HG03565 (cell line): ENCODE results near the gene KLHL1.
"Not testable (repeated sequence)": the region's sequence is repeated elsewhere in the genome, so short reads cannot be mapped to it uniquely, and the experiment has no call there.

Source experiments
- ATAC-seq: cut with Tn5 transposase; IDR thresholded peaks from one replicate; pipeline ENCODE4 v1.9.1; 2021; ENCODE audit warnings: mild to moderate bottlenecking, moderate library complexity; ENCODE audit not compliant: unreplicated experiment

The KLHL1 gene, protein sequence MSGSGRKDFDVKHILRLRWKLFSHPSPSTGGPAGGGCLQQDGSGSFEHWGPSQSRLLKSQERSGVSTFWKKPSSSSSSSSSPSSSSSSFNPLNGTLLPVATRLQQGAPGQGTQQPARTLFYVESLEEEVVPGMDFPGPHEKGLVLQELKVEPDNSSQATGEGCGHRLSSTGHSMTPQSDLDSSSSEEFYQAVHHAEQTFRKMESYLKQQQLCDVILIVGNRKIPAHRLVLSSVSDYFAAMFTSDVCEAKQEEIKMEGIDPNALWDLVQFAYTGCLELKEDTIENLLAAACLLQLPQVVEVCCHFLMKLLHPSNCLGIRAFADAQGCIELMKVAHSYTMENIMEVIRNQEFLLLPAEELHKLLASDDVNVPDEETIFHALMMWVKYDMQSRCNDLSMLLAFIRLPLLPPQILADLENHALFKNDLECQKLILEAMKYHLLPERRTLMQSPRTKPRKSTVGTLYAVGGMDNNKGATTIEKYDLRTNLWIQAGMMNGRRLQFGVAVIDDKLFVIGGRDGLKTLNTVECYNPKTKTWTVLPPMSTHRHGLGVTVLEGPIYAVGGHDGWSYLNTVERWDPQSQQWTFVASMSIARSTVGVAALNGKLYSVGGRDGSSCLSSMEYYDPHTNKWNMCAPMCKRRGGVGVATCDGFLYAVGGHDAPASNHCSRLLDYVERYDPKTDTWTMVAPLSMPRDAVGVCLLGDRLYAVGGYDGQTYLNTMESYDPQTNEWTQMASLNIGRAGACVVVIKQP

DNA sequence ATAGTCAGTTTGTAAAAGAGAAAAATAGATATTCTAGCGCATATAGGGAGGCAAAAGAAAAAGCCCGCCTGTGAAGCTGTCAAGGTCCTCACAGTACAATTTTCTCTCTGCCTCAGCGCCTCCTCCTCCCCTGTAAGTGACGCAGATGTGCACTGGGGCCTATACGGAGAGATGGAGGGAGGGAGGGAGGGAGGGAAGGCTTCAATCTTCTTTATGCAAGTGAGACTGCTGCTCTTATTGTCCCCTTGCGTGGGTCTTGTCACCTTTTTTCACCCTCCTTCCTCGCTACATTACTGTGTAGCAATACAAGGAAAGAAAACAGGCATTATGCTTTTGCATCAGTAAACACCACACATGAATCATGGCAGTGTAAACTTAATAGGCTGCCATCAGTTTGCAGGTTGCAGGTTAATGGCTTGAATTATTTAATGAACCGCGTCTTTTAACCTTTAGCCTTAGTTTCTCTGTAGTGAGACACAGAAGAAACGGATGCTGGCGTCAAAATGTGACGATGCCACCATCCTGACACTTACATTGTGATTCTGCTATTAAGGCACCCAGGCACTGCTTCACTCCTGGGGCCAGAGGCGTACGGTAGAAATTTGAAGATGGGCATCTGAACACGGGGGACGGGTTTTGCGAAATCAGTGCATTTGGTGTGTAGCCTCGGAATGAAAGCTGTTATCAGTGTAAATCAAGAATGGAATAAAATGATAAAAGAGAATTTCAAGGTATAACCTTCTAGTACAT, at the start of gene KLHL1:
TSS of gene KLHL1 (minus strand) at position 97 of the 750 bp plus-strand sequence. CDS start 753 bp downstream, outside the sequence.
- no peak for ATAC-seq

DNA sequence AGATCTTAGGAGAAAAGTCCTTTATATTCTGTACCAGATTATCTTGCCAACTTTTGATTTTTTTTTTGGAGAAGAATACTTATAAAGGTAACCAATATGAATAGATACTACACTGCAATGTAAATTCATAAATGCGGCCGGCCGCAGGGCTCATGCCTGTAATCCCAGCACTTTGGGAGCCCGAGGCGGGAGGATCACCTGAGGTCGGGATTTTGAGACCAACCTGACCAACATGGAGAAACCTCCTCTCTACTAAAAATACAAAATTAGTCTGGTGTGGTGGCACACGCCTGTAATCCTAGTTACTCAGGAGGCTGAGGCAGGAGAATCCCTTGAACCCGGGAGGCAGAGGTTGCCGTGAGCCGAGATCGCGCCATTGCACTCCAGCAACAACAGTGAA, 34.4 kb upstream of the KLHL1 start:
- ATAC-seq = not testable (repeated sequence)

DNA sequence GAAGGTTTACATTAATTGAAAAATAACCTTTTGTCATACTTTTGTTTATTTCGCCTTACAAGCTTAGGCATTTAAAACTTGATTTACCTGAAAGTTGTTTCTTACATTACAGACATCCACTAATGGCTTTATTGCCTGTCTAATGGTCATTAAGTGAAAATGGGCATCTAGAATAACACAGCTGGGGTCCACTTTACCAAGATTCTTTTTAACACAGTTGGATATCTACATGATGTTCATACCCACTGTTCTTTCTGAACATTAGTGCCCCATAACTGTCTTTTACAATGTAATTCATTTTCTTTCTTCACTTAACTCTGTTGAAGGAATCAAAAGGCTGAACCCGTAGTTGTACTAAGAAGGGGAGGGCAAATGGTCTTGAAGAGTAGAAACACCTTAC, 19.8 kb upstream of the KLHL1 start:
- no peak for ATAC-seq

DNA sequence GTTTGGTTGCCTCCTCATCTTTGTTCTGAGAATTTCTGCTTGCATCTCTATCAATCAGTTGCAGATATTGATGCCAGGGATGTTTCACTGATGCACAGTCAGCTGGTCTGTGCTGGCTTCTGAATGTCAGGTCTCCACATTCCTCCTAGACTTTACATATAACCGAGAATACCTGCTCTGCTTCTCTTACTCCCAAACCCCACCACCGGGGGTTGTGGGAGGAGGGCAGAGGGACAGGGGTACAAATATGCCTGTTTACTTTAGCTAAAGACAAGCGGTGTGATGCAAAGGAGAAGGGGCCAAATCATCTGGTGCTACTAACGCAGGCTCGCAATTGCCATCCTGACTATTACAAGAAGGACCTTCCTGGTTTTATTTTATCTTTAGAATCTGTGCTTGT, 17.4 kb upstream of the KLHL1 start:
- ATAC-seq = no peak

DNA sequence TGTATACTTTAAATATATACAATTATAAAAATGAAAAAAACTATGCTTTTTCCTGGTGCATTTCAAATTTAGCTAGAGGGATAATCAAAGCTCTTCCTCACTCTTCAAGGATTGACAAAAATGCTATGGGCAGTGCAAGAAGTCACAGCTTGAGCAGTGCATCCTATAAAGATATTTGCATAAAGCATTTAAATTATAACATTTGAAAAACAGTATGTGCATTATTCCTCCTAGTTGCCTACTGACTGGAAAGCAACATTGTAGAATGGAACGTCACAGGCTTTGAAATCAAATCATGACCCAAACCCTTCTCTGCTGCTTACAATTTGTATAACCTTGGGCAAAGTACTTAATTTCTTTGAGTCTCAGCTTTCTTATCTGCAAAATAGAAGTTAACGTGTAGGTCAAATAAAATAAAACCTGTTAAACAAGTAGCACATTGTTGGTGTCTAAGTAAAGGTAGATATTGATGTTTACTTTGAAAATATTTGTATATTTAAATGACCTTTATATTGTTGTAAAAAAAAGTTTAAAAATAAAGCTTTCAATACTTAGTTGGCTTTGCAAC, 9.2 kb upstream of the KLHL1 start:
- no peak for ATAC-seq

DNA sequence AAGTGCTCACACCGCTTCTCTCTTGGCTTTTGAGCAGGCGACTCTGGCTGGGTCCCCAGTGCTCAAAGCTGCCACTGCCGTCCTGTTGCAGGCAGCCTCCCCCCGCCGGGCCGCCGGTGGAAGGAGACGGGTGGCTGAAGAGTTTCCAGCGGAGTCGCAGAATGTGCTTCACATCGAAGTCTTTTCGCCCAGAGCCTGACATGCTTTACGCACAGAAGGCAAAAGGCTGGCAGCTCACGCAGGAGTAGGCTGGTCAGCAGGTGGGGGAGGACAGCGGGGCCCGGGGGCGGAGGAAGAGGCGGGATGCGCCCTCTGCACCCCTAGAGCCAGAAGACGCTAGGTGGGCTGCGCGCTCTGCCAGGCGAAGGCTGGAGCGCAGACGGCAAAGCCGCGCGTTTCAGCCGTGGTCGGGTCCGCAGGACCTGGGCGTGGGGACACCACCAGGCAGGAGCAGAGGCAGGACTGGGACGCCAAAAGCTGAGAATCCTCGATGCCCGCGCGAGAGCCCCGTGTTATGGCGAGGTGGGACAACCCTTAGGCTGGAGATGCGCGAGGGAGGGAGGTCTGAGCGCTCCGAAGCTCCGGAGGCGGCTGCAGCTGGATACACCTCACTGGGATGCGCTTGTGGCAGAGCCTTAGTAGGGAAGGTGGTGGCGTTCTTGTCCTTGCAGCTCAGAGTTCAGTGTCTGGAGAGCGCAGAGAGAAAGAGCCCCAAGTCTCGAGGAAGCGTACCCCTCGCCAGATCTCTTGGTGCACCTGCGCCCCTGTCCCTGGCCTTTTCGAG, 562 bp downstream of the KLHL1 start, which contains the start of gene ATXN8OS:
TSS of gene ATXN8OS (plus strand) at position 329 of the 784 bp plus-strand sequence.
- ATAC-seq = no peak

DNA sequence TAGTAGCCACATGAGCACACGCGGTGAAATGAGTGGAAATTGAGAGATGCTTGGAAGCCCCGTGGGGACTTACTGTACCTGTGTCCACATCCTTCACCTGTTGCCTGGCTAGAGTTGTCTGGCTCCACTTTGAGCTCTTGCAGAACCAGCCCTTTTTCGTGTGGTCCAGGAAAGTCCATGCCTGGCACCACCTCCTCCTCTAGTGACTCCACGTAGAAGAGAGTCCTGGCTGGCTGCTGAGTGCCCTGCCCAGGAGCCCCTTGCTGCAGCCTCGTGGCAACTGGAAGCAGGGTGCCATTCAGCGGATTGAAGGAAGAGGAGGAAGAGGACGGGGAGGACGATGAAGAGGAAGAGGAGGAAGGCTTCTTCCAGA, 1.1 kb downstream of the KLHL1 start:
- no peak for ATAC-seq

DNA sequence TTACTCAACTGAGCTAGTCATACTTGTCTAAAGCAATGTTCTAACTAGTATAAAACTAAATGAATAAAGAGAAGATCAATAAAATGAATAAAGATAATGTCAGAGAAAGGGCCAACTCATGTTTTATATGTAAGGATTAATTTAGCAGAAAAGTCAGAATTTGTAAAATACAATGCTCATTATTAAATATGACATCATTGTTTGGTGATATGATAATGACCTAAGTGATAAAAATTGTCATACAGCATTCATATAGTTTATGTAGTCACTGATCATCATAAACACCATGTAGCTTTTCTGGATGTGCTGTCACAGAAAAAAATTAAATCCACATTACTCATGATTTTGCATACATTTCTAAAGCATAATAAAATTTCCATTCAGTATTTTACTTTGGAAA, 3.8 kb downstream of the KLHL1 start:
- ATAC-seq = no peak

DNA sequence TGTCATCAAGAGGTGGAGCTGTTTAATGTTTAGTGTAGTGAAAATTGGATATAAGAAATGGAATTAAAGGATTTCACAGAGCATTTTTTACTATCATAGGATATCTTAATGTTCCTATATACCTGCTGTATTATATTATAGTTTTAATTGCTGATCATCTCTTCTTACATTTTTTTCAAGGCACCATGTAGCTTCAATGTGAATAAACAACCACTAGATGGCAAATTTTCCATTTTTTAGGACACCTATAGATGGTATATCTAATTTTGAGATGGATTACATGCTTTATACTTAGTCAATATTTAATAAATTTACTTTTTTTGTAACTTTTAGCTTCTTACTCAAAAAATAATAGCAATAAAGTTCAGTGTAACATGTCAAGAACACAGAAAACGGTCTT, 9.6 kb downstream of the KLHL1 start:
- ATAC-seq = peak; percentile 41

DNA sequence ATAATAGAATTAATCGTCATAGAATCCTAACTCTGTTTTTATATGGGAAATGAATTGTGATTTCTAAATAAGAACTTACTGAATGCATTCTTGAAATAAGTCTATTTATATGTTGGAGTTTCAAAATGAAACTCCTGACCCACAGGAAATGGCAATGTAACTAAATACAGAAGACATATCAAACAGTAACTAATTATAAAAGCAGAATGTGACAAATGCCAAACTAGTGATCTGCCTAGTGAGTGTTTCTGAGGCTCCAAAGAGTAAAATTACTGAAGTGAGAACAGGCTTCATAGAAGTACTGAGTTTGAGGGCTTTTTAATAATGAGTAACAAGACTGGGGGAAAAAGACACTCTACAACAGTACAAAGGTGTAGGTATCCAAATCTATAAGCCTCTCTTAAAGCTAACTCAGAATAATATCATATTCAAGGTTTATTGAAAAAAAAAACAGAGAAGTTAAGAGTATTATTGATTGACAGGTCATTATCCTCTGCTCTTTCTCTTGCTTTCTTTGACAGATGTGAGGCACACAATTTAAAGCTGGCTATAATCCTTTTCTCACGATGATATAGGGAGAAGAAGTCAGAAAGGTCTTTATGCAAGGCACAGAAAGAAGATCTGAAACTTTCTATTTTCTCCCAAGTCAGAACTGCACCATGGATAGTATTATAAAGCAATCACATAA, 18.1 kb downstream of the KLHL1 start:
- ATAC-seq = peak; percentile 58

DNA sequence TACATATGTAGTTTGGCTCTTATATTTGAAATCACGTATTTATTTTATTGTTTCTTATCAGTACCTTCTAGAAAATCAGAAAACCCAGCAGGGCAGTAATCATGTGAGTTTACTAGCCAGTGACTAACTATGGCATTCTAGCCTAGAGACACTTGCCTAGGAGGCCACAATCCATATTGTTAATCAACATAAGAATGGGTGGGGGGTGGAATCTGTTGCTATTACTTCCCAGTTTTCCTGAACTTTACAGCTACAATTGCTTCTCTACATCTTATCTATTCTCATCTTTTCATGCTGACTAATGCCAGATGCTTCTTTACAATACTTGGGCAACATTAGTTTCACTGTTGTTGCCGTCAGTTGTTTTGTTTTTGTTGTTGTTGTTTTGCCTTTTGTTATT, 19.3 kb downstream of the KLHL1 start:
- no peak for ATAC-seq

DNA sequence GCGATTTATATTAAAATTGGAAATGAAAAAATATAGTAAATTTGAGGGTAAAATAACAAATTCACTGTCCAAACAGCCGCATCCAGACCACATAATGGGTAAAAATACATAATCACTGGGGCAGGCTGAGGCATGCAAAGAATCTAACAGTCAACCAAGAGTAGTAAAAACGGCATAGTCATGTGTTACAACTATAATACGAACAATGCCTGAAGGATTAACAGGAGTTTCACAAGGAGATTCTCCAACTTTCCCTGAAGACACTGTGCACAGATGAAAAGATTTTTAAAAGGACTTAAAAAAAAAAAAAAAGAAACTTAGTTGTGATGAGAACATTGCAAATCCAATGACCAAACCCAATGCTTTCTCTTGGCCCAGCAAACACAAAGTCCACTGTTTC, 21.0 kb downstream of the KLHL1 start:
- no peak for ATAC-seq

DNA sequence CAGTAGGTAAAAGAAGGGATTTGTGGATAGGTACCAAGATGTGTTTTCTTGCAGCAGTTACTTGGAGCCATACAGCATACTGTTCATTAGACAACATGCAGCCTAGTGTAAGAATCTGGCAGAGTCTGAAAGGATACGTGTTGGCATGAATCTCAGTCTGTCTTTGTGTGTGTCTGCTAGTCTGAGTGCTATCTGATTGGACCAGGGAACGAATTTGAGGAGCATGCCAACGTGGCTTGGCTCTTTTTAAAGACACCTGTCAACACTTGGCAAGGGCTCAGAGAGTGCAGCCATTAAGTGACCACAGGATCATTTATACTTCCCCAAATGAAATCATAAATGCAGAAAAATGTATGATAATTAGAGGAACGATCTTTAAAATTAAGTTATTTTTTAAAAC, 28.2 kb downstream of the KLHL1 start:
- ATAC-seq = no peak

DNA sequence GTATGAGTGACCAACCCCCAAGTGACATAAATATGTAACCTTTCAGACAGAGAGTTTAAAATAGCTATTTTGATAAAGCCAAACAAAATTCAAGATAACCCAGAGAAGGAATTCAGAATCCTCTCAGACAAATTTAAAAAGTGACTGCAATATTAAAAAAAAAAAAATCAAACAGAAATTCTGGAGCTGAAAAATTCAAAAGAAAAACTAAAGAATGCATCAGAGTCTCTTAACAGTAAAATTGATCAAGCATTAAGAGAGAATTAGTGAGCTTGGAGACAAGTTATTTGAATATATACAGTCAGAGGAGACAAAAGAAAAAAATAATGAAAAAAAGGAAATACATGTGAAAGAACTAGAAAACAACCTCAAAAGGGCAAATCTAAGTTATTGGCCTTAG, 53.7 kb downstream of the KLHL1 start:
- no peak for ATAC-seq

DNA sequence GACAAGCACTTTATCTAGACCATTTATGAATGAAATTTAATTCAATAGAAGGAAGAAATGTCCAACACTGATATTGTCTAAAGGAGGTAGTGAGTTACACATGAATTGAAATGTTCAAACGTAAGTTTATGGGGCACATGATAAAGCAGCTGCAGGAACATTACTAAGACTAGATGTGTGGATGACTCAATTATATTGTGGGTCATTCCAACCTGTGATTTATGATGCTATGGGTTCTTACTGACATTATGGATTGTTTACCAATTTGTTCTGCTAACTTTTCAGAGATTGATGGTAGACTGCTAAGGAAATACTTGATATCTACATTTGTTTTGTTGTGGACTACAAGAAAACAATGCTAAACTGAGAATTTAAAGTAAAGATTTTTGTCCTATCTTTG, 56.7 kb downstream of the KLHL1 start:
- no peak for ATAC-seq

DNA sequence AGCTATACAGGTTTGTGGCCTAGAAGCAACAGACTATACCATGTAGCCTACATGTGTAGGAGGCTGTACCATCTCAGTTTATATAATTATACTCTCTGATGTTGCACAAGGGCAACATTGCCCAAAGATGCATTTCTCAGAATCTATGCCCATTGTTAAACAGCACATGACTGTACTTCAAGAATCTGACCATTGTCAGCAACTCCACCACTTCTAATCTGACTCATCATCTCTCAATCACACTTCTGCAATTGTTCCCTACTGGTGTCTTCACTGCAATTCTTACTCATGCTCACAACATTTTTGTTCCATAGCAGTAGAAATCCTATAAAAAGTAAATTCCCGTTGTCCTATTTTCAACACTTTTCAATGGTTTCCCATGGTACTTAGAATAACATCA, 64.6 kb downstream of the KLHL1 start:
- ATAC-seq = peak; percentile 76

DNA sequence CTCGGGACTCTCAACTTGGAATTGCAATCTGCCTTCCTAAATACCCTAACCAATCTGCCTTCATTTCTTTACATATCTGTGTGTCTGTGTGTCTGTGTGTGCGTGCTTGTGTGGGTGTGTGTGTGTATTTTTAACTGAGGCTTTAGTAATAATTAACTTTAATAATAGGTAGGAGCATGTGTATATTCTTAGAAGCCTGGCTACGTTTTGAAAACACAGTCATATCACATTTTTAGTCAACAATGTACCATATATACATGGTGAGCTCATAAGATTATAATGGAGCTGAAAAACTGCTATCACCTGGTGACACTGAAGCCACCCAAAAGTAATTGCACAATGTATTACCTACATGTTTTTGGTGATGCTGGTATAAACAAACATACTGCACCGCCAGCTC, 66.1 kb downstream of the KLHL1 start:
- ATAC-seq = peak; percentile 50

DNA sequence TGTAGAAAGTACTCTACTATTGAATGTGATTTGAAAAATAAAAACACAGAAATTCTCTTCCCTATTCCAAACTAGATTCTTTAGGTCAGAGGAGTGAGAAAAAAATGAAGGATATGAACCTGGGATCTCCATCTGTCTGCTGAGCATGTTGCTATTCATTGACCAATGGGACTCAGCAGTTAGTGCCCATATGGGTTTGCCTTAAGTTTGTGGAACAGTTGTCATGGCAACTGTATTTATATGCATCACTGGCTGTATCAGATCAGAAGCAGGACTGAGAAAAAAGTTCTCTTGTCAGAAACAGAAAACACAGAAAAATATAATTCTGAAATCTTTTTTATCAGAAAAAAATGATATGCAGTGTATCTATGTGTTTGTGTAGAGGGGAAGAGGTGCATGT, 74.0 kb downstream of the KLHL1 start:
- ATAC-seq = no peak

DNA sequence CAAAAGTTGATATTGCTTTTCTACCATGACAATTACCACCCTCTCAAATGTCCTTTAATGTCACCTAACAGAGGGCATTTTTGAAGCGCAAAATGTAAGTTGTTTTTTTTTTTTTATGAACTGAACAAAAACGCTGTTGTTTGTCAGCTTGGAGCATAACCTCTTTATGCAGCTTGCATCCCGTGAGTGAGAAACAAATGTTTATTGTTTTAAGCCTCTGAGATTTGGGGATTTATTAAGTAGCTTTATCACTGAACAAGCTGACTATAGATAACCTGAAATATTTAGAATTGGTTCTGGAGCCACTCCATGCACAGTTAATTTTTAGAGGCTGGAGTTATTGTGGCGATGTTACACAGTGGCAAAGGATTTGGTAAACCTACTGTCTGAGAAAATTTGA, 80.7 kb downstream of the KLHL1 start:
- ATAC-seq = no peak

DNA sequence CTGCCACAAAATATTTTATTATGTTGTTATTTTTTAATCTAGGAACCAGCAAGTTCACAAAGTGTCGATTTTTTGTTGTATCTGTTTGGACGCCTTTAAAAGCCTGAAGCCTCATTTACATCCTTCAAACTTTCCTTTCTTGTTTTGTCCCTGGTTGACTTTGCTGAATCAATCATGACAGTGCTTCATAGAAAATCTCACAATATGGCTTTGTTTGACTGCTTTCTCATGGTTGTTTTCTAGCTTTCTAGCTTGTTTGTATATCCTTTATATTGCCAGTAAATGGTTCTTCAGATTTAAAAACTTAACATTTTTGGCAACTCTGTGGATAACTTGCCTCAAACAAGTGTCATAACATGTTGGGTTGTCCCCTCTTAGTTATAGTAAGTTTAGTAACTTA, 84.7 kb downstream of the KLHL1 start:
- ATAC-seq = no peak
